HG03095 (cell line): Measurements from ENCODE around the gene BACH2.
"Not testable (repeated sequence)": the region's sequence is repeated elsewhere in the genome, so short reads cannot be mapped to it uniquely, and the experiment has no call there.

Experiments
- ATAC-seq: cut with Tn5 transposase; IDR thresholded peaks from one replicate; pipeline ENCODE4 v1.9.1; 2021; ENCODE audit warnings: moderate library complexity; ENCODE audit not compliant: unreplicated experiment

The BACH2 gene

DNA sequence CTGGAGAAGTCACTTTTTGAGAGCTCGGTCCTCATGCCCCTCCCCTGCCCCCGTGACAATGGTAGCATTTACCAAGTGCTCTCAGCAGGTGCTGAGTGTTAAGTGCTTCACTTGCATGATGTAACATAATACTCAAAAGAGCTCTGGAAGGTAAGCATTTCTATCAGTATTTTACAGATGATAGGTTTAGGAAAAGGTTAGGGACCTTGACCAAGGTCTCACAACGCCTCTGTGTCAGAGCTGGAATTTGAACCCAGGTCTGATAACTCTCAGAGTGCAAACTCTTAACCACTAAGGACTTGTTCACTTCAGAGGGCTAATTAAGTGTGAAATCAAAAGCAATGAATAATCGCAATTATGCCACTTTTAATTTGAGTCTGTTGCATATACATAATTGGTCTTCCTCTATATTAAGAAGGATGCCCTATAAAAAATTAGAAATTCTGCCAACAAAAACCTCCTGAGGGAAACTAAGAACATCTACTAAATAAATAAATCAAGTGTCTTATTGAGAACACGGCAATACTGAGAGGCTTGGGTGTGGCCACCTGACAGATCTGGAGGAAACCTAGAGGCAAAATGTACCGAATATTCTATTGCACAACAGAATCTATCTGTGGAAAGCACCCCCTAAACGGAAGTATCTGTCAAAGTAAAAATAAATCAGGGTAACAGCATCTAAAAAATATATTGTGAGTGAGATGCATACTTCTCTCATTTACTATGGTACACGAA is 109.8 kb downstream of the BACH2 start:
- no peak for ATAC-seq

GRCh38 chr6:90186026-90186425 is 110.6 kb downstream of the BACH2 start:
- no peak for ATAC-seq

- ATAC-seq: no peak
Measured at GRCh38 chr6:90184334-90185298, 112.0 kb downstream of the BACH2 start.

DNA sequence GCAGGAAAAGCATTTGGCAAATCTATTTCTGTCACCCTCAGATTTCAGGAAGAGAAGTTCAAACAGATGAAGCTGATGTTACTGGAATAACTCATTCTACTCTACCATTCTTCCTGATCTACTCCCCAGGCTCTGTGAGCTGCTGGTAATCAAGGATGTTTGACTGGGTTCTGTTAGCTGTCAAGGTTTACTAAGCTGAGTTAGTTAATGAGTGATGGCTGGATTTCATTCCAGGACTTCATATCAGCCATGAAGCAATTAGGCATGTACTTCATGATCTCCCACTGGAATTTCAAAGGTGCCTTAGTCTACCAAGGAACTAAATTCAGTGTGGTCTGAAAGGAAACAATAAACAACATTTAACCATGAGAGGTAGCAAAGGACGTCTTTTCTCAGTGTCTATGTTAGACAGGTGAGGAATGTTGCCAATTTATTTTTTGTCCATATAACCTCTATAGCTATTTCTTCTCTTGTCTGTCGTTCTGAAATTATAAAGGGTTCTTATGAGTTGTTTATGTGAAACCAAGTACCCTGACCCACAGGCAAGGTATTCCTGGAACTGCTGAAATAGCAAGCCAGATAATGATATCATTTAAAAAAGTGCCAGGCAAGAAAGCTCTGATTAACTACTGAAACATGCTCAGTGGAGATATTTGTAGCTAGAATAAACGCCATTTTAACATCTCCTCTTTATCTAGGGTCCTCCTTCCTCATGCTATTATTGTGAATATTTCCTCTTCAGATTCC is 112.9 kb downstream of the BACH2 start:
- ATAC-seq: no peak

GRCh38 chr6:90180526-90180925 is 116.1 kb downstream of the BACH2 start:
- no peak for ATAC-seq

DNA sequence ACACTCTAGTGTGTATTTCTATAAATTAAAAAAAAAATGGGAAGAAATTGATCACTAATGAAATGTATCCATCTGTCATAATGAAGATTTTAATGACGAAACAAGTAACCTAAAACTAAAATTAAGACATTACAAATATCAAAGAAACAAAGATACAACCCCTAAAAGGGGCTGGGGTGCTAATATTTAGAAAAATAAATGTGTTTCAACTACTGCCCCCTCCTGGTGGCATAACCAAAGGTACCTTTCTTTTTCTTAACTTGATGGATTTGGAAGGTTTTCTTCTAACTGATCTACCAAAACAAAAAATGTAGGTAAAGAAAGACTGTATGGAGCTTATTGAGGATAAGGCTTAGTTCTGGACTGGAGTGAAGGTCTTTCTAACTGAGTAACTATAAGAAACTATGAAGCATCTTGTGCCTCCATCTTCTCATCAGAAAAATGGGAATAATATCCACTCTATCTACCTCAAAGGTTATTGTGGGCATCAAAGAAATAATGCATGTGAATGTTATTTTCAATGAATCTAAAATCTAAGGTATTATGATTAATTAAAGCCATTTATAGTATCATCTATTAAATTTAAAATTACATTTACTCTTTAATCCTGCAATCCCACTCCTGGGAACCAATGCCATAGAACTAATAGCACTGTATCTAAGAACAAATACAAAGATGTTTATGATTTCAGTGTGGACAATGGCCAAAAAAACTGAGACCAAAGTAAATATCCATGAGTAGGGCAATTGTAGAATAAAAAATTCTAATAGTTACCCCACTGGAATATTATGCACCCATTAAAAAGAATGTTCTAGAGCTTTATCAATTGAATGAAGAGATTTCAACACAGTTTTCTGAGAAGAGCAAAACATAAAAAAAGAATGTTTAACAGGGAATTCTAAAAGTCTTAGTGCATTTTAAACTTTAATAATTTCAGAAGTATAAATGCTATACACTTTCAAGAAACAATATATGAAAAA is 117.2 kb downstream of the BACH2 start:
- no peak for ATAC-seq

DNA sequence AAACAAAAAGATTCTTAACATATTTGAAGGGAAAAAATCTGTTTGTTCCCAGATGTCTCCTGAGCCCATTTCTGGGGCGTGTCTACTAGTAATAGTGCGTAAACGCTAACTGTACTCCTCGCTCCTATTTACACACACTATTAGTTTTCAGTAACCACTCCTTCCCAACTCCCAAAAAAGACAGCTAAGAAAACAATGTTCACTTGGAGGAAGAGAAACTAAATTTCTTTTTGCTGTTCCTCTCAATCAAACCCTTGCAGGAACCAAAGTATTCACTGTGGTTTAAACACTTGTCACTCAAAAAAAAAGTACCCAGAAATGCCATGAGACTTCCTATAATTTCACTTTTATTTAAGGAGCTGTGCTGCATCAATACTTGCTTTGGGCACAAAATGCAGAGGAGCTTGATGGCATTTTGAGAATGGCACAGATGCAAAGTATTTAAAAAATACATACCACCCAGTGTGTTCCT is 118.2 kb downstream of the BACH2 start:
- ATAC-seq: no peak

DNA sequence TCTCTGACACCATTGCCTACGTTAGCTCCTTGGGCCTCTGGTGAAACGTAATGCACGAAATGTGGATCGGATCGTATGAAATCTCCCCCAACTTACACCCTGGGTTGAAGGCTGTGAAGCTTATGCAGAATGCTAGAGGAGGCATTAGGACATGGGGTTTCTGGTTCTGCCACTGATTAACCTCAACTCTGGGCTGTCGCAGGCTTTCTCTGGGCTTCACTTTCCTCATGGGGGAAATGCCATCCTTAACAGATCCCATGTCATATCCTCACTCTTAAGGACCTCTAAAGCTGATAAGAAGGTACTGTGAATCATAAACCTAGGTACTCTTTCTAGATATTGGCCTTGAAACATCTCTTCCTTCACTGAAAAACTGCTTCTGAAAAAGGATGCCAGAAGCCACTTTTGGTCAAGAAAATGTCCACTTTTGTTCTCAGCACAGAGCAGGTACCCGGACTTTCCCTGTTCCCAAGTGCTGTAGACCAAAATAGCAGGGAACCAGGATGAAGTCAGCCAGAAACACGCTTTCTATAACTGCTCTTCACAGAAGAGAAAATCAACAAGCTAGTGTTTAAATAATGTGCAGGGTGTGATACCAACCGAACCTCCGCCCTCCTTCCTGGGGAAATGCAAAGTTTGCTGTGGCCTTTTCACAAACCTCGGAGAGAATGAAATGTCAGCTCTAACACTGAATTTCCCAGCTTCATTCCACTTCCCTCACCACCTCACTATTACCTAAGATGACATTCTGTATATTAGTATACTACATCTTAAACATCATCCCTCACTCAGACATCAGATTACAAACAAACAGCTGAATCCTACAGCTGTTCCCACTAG is 118.9 kb downstream of the BACH2 start:
- no peak for ATAC-seq

- no peak for ATAC-seq
Measured at GRCh38 chr6:90175627-90176538, 120.8 kb downstream of the BACH2 start.

DNA sequence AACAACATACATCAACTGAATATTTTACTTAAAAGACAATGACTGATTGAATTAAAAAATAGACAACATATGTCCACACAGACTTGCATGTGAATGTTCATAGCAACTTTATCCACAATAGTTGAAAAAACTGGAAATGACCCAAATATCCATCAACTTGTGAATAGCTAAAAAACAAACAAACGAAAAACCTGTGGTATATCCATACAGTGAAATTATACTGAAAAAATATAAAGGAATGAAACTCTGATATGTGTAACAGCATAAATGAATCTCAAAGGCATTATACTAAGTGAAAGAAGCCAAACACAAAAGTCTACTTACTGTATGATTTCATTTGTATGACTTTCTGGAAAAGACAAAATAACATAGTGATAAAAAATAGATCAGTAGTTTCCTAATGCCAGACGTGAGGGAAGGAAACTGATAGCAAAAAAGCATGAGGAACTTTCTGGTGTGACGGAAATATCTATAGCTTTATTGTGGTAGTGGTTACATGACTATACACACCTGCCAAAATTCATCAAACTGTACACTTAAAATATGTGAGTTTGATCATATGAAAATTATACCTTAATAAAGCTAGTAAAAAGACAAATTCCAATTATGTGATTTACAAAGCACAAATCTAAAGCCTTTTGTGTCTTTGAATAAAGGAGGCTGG is 123.2 kb downstream of the BACH2 start:
- no peak for ATAC-seq

DNA sequence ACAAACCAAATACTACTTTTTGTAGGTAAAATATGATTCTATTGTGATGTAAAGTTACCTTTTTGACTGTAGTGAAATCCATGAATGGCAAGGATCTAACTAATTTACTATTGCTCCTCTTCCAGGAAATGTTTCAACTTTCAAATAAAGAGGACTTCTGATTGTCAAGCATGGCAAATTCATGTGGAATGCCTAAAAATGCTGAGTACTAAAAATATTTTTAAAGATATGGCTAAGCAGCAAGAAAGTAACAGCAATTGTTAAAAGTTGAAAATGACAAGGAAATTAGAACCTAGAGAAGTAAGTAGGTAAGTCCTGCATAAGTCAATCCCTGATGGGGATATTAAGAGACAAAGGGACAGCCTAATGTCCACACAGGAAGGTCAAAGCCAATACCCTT is 126.0 kb downstream of the BACH2 start:
- ATAC-seq: no peak

- no peak for ATAC-seq
Measured at GRCh38 chr6:90169374-90169773, 127.3 kb downstream of the BACH2 start.

DNA sequence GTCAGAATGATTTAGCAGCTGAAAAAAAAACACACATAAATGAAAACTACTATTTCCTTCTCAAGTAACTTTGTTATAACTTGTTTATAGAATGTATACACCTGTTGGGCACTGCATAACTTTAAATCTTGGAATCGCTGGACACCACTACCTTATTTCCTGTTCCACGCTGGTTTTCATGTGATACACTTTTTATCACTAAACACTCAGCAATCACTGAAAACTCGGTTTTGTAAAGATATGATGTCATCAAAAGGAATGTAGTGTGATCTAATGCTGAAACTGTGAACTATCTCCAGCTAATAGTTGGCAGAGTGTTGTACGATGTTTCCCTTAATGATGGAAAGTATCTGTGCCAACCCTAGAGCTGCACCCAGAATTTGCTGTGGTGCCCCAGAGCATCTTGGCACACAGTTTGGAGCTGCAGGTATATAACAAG is 127.9 kb downstream of the BACH2 start:
- no peak for ATAC-seq

- ATAC-seq: no peak
Measured at GRCh38 chr6:90167514-90168379, 128.9 kb downstream of the BACH2 start.

GRCh38 chr6:90166155-90166924 is 130.3 kb downstream of the BACH2 start:
- not testable (repeated sequence) for ATAC-seq
